Measurements from ENCODE around the gene AHCYL1. TPM values are rescaled to one million over a fixed set of nuclear protein-coding genes. Genes with fewer than 3 reads are reported as not detected.

AHCYL1 gene
- total and polyA plus RNA-seq, 2 experiments from 2014 or later = 56.2 to 97.6 TPM

DNA sequence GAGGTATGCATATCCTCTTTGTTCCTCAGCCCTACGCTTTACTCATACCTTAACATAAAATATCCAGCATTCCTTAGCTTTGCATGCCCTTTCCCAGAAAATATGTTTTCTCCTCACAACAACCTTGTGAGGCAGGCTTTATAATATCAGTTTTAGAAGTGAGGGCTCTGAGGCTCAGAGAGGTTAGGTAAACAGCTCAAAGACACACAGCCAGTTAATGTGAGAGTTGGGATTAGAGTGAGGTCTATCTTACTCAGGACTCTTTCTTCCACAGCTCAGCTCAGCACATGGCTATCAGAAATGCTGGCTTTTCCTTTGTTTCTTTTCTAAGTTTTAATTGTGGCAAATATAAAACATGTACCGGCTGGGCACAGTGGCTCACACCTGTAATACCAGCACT is 46.0 kb upstream of the AHCYL1 start:
- 96% methylated on average over 2 of the region's 2 CpGs for WGBS (ENCODE audit: low lambda C conversion rate, missing lambda C conversion rate)
- Histone ChIP-seq H3K9me3 (ENCODE audit: low read depth) (peaks cover 7% of the 10 kb centered on the region), H3K4me3 (no peak overlapping the region)

DNA sequence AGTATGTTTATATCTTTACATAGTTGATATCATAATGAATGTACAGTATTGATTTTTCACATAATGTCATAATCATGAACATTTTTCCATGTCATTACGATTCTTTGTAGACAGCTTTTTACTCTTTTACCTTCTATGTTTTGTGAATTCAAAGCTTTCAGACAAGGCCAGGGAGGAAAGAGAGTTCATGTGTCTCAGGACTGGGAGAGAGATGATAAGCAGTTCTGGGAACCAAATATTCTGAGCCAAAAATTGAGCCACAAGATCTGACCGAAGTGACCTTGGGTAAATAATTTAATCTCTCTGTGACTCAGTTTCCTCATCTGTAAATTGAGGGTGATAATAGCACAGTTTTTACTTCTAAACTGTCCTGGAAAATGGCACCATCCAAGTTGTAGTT is 42.1 kb upstream of the AHCYL1 start:
- Histone ChIP-seq H2AFZ (no peak overlapping the region), H3K27ac (no peak overlapping the region), H3K9me2 (replicated peaks; ENCODE audit: insufficient read depth) (no peaks in the 10 kb centered on the region), H3K9me3 (ENCODE audit: low read depth) (peaks cover 5% of the 10 kb centered on the region), H3K4me1 (ENCODE audit: insufficient read depth) (no peaks in the 10 kb centered on the region), H3K4me2 (no peak overlapping the region), H3K27me3 (no peaks in the 10 kb centered on the region), H3K36me3 (replicated peaks; ENCODE audit: insufficient read depth, low read depth) (no peaks in the 10 kb centered on the region), H4K20me1 (ENCODE audit: insufficient read depth, poor library complexity, severe bottlenecking) (no peaks in the 10 kb centered on the region), H3K79me2 (no peaks in the 10 kb centered on the region), H3K4me3 (no peak overlapping the region)
- DNase-seq (ENCODE audit: low spot score) = no peak
- 85% methylated on average over 2 of the region's 2 CpGs for WGBS (ENCODE audit: low lambda C conversion rate, missing lambda C conversion rate)
- TF ChIP-seq EZH2 (IDR thresholded peaks at IDR 0.05; ENCODE audit: borderline replicate concordance) (no peak), EZH2phosphoT487 (IDR thresholded peaks at IDR 0.05; ENCODE audit: low read depth, severe bottlenecking, unreplicated experiment) (no peak)
- TF ChIP-seq, protein P1, sequence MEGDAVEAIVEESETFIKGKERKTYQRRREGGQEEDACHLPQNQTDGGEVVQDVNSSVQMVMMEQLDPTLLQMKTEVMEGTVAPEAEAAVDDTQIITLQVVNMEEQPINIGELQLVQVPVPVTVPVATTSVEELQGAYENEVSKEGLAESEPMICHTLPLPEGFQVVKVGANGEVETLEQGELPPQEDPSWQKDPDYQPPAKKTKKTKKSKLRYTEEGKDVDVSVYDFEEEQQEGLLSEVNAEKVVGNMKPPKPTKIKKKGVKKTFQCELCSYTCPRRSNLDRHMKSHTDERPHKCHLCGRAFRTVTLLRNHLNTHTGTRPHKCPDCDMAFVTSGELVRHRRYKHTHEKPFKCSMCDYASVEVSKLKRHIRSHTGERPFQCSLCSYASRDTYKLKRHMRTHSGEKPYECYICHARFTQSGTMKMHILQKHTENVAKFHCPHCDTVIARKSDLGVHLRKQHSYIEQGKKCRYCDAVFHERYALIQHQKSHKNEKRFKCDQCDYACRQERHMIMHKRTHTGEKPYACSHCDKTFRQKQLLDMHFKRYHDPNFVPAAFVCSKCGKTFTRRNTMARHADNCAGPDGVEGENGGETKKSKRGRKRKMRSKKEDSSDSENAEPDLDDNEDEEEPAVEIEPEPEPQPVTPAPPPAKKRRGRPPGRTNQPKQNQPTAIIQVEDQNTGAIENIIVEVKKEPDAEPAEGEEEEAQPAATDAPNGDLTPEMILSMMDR (IDR thresholded peaks at IDR 0.05; ENCODE audit: poor library complexity) = no peak

More for the DNA sequence above, 46.0 kb upstream of the AHCYL1 start:
- H4K20me1 ChIP-seq (ENCODE audit: insufficient read depth, poor library complexity, severe bottlenecking) = no peaks in the 10 kb centered on the region
- no peak overlapping the region for H3K4me2 ChIP-seq
- no peak for DNase-seq (ENCODE audit: low spot score)
- no peaks in the 10 kb centered on the region for H3K27me3 ChIP-seq
- no peaks in the 10 kb centered on the region for H3K36me3 ChIP-seq (replicated peaks; ENCODE audit: insufficient read depth, low read depth)
- no peaks in the 10 kb centered on the region for H3K9me2 ChIP-seq (replicated peaks; ENCODE audit: insufficient read depth)
- TF ChIP-seq, protein P1 (IDR thresholded peaks at IDR 0.05; ENCODE audit: poor library complexity) = no peak
- TF ChIP-seq EZH2phosphoT487 (IDR thresholded peaks at IDR 0.05; ENCODE audit: low read depth, severe bottlenecking, unreplicated experiment) = no peak
- TF ChIP-seq EZH2 (IDR thresholded peaks at IDR 0.05; ENCODE audit: borderline replicate concordance) = no peak
- H3K4me1 ChIP-seq (ENCODE audit: insufficient read depth) = peaks cover 19% of the 10 kb centered on the region
- H3K27ac ChIP-seq = no peak overlapping the region
- H3K79me2 ChIP-seq = no peaks in the 10 kb centered on the region
- H2AFZ ChIP-seq = no peak overlapping the region

DNA sequence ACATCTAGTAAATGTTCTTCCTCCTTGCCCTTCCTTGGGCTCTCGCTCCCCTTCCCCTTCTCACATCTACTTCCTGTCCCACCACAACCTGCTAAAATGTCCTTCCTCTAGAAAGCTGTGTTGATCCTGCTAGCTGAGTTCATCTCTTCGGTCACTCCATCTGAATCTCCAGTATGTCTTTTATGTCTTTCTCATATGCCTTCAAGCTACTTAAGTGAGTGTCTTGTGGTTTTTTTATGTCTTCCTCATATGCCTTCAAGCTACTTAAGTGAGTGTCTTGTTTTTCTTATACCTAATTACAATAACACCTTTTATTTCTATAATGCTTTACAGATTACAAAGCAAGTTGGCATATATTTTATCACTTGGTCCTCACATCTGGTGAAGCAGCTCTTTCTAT is 40.0 kb upstream of the AHCYL1 start:
- Histone ChIP-seq H3K79me2 (no peaks in the 10 kb centered on the region), H2AFZ (no peak overlapping the region), H3K4me2 (no peak overlapping the region), H3K4me3 (no peak overlapping the region), H3K9me3 (ENCODE audit: low read depth) (no peaks in the 10 kb centered on the region), H3K27me3 (no peaks in the 10 kb centered on the region), H3K4me1 (ENCODE audit: insufficient read depth) (no peaks in the 10 kb centered on the region), H4K20me1 (ENCODE audit: insufficient read depth, poor library complexity, severe bottlenecking) (no peaks in the 10 kb centered on the region), H3K36me3 (replicated peaks; ENCODE audit: insufficient read depth, low read depth) (no peaks in the 10 kb centered on the region), H3K9me2 (replicated peaks; ENCODE audit: insufficient read depth) (no peaks in the 10 kb centered on the region), H3K27ac (no peak overlapping the region)
- TF ChIP-seq EZH2 (IDR thresholded peaks at IDR 0.05; ENCODE audit: borderline replicate concordance) = no peak
- TF ChIP-seq, protein P1 (IDR thresholded peaks at IDR 0.05; ENCODE audit: poor library complexity) = no peak
- no peak for TF ChIP-seq EZH2phosphoT487 (IDR thresholded peaks at IDR 0.05; ENCODE audit: low read depth, severe bottlenecking, unreplicated experiment)
- DNase-seq (ENCODE audit: low spot score) = no peak
- 92% methylated on average over 2 of the region's 2 CpGs for WGBS (ENCODE audit: low lambda C conversion rate, missing lambda C conversion rate)

DNA sequence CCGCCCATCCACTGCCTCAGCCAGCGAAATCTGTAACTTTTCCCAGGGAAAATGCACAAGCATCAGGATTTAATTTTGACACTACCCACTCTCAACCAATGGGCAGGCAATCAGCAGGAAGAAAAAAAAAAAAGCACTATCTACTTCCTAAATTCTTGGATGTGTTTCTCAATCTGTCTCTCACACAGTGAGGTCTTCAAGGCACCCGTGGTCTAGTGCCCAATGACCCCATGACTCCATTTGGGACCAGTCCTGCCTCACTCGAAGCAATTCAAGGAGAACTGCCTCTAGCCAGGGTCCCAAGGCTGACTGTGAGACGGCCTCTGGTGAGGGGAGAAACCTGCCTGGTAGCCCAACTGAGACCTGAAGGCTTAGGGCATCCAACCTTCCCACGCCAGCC is 38.1 kb upstream of the AHCYL1 start:
- H3K9me3 ChIP-seq (ENCODE audit: low read depth) = no peaks in the 10 kb centered on the region
- no peaks in the 10 kb centered on the region for H3K36me3 ChIP-seq (replicated peaks; ENCODE audit: insufficient read depth, low read depth)
- 85% methylated on average over 6 of the region's 6 CpGs for WGBS (ENCODE audit: low lambda C conversion rate, missing lambda C conversion rate)
- H3K79me2 ChIP-seq = no peaks in the 10 kb centered on the region
- no peaks in the 10 kb centered on the region for H3K27me3 ChIP-seq
- H3K9me2 ChIP-seq (replicated peaks; ENCODE audit: insufficient read depth) = no peaks in the 10 kb centered on the region
- no peaks in the 10 kb centered on the region for H4K20me1 ChIP-seq (ENCODE audit: insufficient read depth, poor library complexity, severe bottlenecking)
- no peak overlapping the region for H3K27ac ChIP-seq
- H2AFZ ChIP-seq = no peak overlapping the region
- no peak for DNase-seq (ENCODE audit: low spot score)
- no peak overlapping the region for H3K4me2 ChIP-seq
- TF ChIP-seq, protein P1 (IDR thresholded peaks at IDR 0.05; ENCODE audit: poor library complexity) = no peak
- no peak overlapping the region for H3K4me3 ChIP-seq
- H3K4me1 ChIP-seq (ENCODE audit: insufficient read depth) = no peaks in the 10 kb centered on the region

Data from hepatocyte (in vitro differentiated cells).